SK-N-SH treated with all-trans-retinoic acid at 6 μM for 48 hours (cell line): ENCODE data around the gene EP400.

ENCODE experiments used
- ARNTL ChIP-seq: fragments of 450-650 bp; formaldehyde crosslinking; IDR thresholded peaks from 2 replicates; pipeline ENCODE4 v1.5.0; 2020; ENCODE audit warnings: low read depth, mild to moderate bottlenecking, moderate library complexity, borderline replicate concordance
- OSR1 ChIP-seq: fragments of 250-450 bp; sonication (Bioruptor Pico); IDR thresholded peaks from 2 replicates; pipeline ENCODE4 v1.8.0; 2022; ENCODE audit warnings: moderate library complexity, mild to moderate bottlenecking, inconsistent platforms
- TCF4 ChIP-seq: fragments of 250-450 bp; sonication (Bioruptor Pico); IDR thresholded peaks from 2 replicates; pipeline ENCODE4 v1.8.0; 2021; ENCODE audit warnings: mild to moderate bottlenecking, moderate library complexity, borderline replicate concordance
- TOX ChIP-seq: fragments of 250-450 bp; sonication (Bioruptor Pico); IDR thresholded peaks from 2 replicates; pipeline ENCODE4 v1.8.0; 2021; ENCODE audit warnings: mild to moderate bottlenecking, moderate library complexity, borderline replicate concordance
- TSHZ2 ChIP-seq: fragments of 250-450 bp; sonication (Bioruptor Pico); IDR thresholded peaks from 2 replicates; pipeline ENCODE4 v1.5.0; 2020; ENCODE audit warnings: mild to moderate bottlenecking, moderate library complexity
- ZFP30 ChIP-seq: fragments of 450-650 bp; formaldehyde crosslinking; IDR thresholded peaks from 2 replicates; pipeline ENCODE4 v1.5.0; 2022; ENCODE audit warnings: mild to moderate bottlenecking, moderate library complexity

DNA sequence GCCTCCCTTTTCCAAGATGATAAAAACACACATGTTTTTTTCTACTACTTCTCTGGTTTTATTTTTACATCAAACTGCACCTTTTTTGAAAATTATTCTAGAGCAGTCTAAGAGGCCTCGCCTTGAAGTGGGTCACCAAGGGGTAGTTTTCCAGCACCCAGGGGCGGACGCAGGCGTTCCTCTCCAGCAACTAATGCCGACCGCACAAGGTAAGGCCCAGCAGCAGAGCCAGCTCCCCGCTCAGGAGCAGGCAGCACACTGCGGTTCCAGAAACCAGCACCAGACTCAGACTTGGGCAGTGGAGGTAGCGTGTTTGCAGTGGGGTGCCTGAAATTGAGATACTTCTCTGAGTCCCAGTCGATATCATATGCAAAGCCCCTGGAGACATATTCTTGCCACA, 31.6 kb downstream of the EP400 start:
- no peak for TF ChIP-seq TOX (CRISPR knock-in tag)
- TF ChIP-seq TCF4 (CRISPR knock-in tag) = no peak
- no peak for TF ChIP-seq TSHZ2 (CRISPR knock-in tag)
- no peak for TF ChIP-seq OSR1
- no peak for TF ChIP-seq ZFP30 (CRISPR knock-in tag)
- TF ChIP-seq ARNTL (CRISPR knock-in tag) = no peak
